GM13977 (cell line): ENCODE results near the gene TAOK3.
A peak's percentile ranks its signal among the peaks of the same experiment; 100 is the strongest.

Source experiments
- DNase-seq: peaks from one replicate; pipeline ENCODE4 v3.0.0; 2012; ENCODE audit warnings: low spot score
- CTCF ChIP-seq: IDR thresholded peaks from 2 replicates; pipeline ENCODE4 v1.5.1; 2012; ENCODE audit warnings: mild to moderate bottlenecking, control low read depth; ENCODE audit not compliant: insufficient read depth; ENCODE audit errors: extremely low read depth, missing control alignments
- in situ Hi-C: fragments of 300-500 bp; cut with MboI; formaldehyde crosslinking; loops from one replicate; pipeline ENCODE4 v1.12.0; 2022; ENCODE audit warnings: low sequenced_read_pairs, low pct_unique_long_range_greater_than_20kb, mixed read lengths, inconsistent platforms; ENCODE audit not compliant: unreplicated experiment

TAOK3 gene

GRCh38 chr12:118238888-118239287 is 133.8 kb downstream of the TAOK3 start:
- in situ Hi-C loops = no loop called here
- DNase-seq = peak; percentile 18
- no peak for TF ChIP-seq CTCF

- DNase-seq = no peak
- in situ Hi-C loops = no loop called here
- TF ChIP-seq CTCF = no peak
Observed at GRCh38 chr12:118237908-118238307, 134.8 kb downstream of the TAOK3 start.

GRCh38 chr12:118237052-118237665 is 135.5 kb downstream of the TAOK3 start:
- in situ Hi-C loops = no loop called here
- no peak for TF ChIP-seq CTCF
- peak; percentile 59 for DNase-seq

- no peak for TF ChIP-seq CTCF
- in situ Hi-C loops = no loop called here
- DNase-seq = no peak
Observed at GRCh38 chr12:118220702-118221101, 152.0 kb downstream of the TAOK3 start.

GRCh38 chr12:118219772-118220171 is 152.9 kb downstream of the TAOK3 start:
- DNase-seq = no peak
- in situ Hi-C loops = no loop called here
- no peak for TF ChIP-seq CTCF

GRCh38 chr12:118219106-118219505 is 153.6 kb downstream of the TAOK3 start:
- TF ChIP-seq CTCF = no peak
- in situ Hi-C loops = no loop called here
- DNase-seq = no peak
